Type B pancreatic cell (in vitro differentiated cells): ENCODE measurements around the gene DCLK2. TPM values are rescaled to one million over a fixed set of nuclear protein-coding genes. Genes with fewer than 3 reads are reported as not detected.

Experiments used
- DNase-seq: peaks from one replicate; pipeline ENCODE4 v3.0.0; 2021; ENCODE audit warnings: mixed read lengths; ENCODE audit not compliant: unreplicated experiment; ENCODE audit errors: extremely low spot score
- H3K27ac Mint-ChIP-seq: 2 replicates; pipeline ENCODE4 v1.8.0; 2021; ENCODE audit warnings: mild to moderate bottlenecking, mixed read lengths
- H3K27me3 Mint-ChIP-seq: 2 replicates; pipeline ENCODE4 v1.8.0; 2021; ENCODE audit warnings: mixed read lengths
- H3K36me3 Mint-ChIP-seq: 2 replicates; pipeline ENCODE4 v1.8.0; 2021; ENCODE audit warnings: mixed read lengths
- H3K4me1 Mint-ChIP-seq: one replicate; pipeline ENCODE4 v1.8.0; 2021; ENCODE audit warnings: mixed read lengths; ENCODE audit not compliant: unreplicated experiment
- H3K4me3 Mint-ChIP-seq: 2 replicates; pipeline ENCODE4 v1.8.0; 2021; ENCODE audit warnings: mild to moderate bottlenecking, mixed read lengths
- H3K9me3 Mint-ChIP-seq: 2 replicates; pipeline ENCODE4 v1.8.0; 2021; ENCODE audit warnings: mixed read lengths
- CTCF ChIP-seq: fragments of 200-600 bp; sonication (generic); conservative IDR thresholded peaks from 2 replicates; pipeline ENCODE4 v1.5.0; 2021; ENCODE audit warnings: antibody characterized with exemption, mild to moderate bottlenecking
- long read RNA-seq: library from polyadenylated mRNA; unstranded; transcript quantifications from one replicate; pipeline ENCODE4 v2.0.0, GENCODE V29; 2020
- total RNA-seq: library from RNA; stranded (reverse); gene quantifications from 2 replicates; pipeline ENCODE4 v1.2.1, GENCODE V29; 2021; ENCODE audit warnings: low replicate concordance

DCLK2 gene
- 4.8 and 24.9 TPM in 2 replicates for total RNA-seq
- long read RNA-seq, partial matches to known transcripts: 1 of 2 reads
- long read RNA-seq, other reads (novel, unspliced or antisense): 1 of 2 reads

GRCh38 chr4:150078041-150078578 is at the start of gene DCLK2:
DCLK2 (plus strand) TSS chr4:150078445; CDS start chr4:150079028, 583 bp downstream.
- DNase-seq: peak; percentile 82
- Mint-ChIP-seq H3K27ac (peak within 1 kb of the TSS; percentile 46), H3K9me3 (peaks cover 5% of the 10 kb centered on the region), H3K36me3 (peaks cover 7% of the 10 kb centered on the region), H3K4me1 (peaks cover 19% of the 10 kb centered on the region), H3K4me3 (peak within 1 kb of the TSS; percentile 85), H3K27me3 (peaks cover 19% of the 10 kb centered on the region)
- no peak for TF ChIP-seq CTCF

- Mint-ChIP-seq H3K27me3 (no peaks in the 10 kb centered on the region), H3K4me3 (no peak overlapping the region), H3K36me3 (peaks cover 3% of the 10 kb centered on the region), H3K27ac (no peak overlapping the region), H3K9me3 (peaks cover 12% of the 10 kb centered on the region), H3K4me1 (peaks cover 9% of the 10 kb centered on the region)
- DNase-seq: no peak
- TF ChIP-seq CTCF: no peak
Measured at GRCh38 chr4:150032541-150032940, 45.7 kb upstream of the DCLK2 start.

GRCh38 chr4:150033081-150033480 is 45.2 kb upstream of the DCLK2 start:
- peaks cover 9% of the 10 kb centered on the region for H3K4me1 Mint-ChIP-seq
- no peak overlapping the region for H3K27ac Mint-ChIP-seq
- H3K27me3 Mint-ChIP-seq: no peaks in the 10 kb centered on the region
- no peak for DNase-seq
- H3K36me3 Mint-ChIP-seq: peaks cover 3% of the 10 kb centered on the region
- H3K9me3 Mint-ChIP-seq: peaks cover 9% of the 10 kb centered on the region
- no peak overlapping the region for H3K4me3 Mint-ChIP-seq
- TF ChIP-seq CTCF: no peak

- TF ChIP-seq CTCF: no peak
- Mint-ChIP-seq H3K36me3 (peaks cover 3% of the 10 kb centered on the region), H3K9me3 (peaks cover 9% of the 10 kb centered on the region), H3K27ac (no peak overlapping the region), H3K4me1 (peaks cover 15% of the 10 kb centered on the region), H3K4me3 (no peak overlapping the region), H3K27me3 (no peaks in the 10 kb centered on the region)
- no peak for DNase-seq
Measured at GRCh38 chr4:150033901-150034300, 44.3 kb upstream of the DCLK2 start.

GRCh38 chr4:150037251-150037856 is 40.9 kb upstream of the DCLK2 start:
- no peak overlapping the region for H3K27ac Mint-ChIP-seq

More at GRCh38 chr4:150037251-150037856, 40.9 kb upstream of the DCLK2 start:
- Mint-ChIP-seq H3K4me1 (peaks cover 15% of the 10 kb centered on the region), H3K4me3 (no peak overlapping the region), H3K27me3 (peaks cover 17% of the 10 kb centered on the region), H3K36me3 (peaks cover 3% of the 10 kb centered on the region), H3K9me3 (peaks cover 9% of the 10 kb centered on the region)
- no peak for DNase-seq
- TF ChIP-seq CTCF: no peak
